CD4-positive, CD25-positive, alpha-beta regulatory T cell (primary cell): ENCODE measurements around the gene RAB27B. TPM values are rescaled to one million over a fixed set of nuclear protein-coding genes. Genes with fewer than 3 reads are reported as not detected.

ENCODE experiments used
- ATAC-seq, 2 donors: fragments of 150-1000 bp; cut with Tn5 transposase; one replicate each; pipeline ENCODE4 v1.10.0; 2021; ENCODE audit warnings: low read depth in 2 of 2, moderate number of reproducible peaks in 2 of 2, moderate library complexity in 1 of 2
- DNase-seq, 3 donors: peaks; one replicate each; pipeline versions ENCODE4 v3.0.0 to v3.0.0-alpha.2; 2012 to 2022; ENCODE audit warnings: mixed read lengths in 1 of 3
- H3K27ac ChIP-seq: one replicate; pipeline ENCODE4 v1.7.0; 2013; ENCODE audit warnings: mild to moderate bottlenecking, low read length; ENCODE audit not compliant: insufficient read depth, poor library complexity, severe bottlenecking
- H3K27me3 ChIP-seq: one replicate; pipeline ENCODE4 v1.7.0; 2013; ENCODE audit warnings: low read length; ENCODE audit not compliant: control insufficient read depth, insufficient read depth
- H3K36me3 ChIP-seq: one replicate; pipeline ENCODE4 v1.7.0; 2013; ENCODE audit warnings: mild to moderate bottlenecking, low read length, moderate library complexity; ENCODE audit not compliant: control insufficient read depth, insufficient read depth
- H3K4me1 ChIP-seq: 2 replicates; pipeline ENCODE4 v1.7.0; 2013; ENCODE audit warnings: mild to moderate bottlenecking, low read length; ENCODE audit not compliant: insufficient read depth, control insufficient read depth, poor library complexity, severe bottlenecking
- H3K4me3 ChIP-seq: one replicate; pipeline ENCODE4 v1.7.0; 2013; ENCODE audit warnings: low read depth, mild to moderate bottlenecking, low read length, moderate library complexity
- H3K9me3 ChIP-seq, 2 experiments: 1 replicate in 1 of 2; 2 replicates in 1 of 2; pipeline ENCODE4 v1.7.0; 2013; ENCODE audit warnings: low read length in 2 of 2, mild to moderate bottlenecking in 1 of 2, moderate library complexity in 1 of 2; ENCODE audit not compliant: control insufficient read depth in 2 of 2
- H3K27ac Mint-ChIP-seq, 3 donors: one replicate each; pipeline ENCODE4 v1.8.0; 2020 to 2022; ENCODE audit warnings: mild to moderate bottlenecking in 3 of 3, mixed read lengths in 3 of 3, moderate library complexity in 2 of 3
- H3K27me3 Mint-ChIP-seq: one replicate; pipeline ENCODE4 v1.8.0; 2022; ENCODE audit warnings: mild to moderate bottlenecking, mixed read lengths
- H3K36me3 Mint-ChIP-seq: one replicate; pipeline ENCODE4 v1.8.0; 2020; ENCODE audit warnings: mixed read lengths
- H3K4me1 Mint-ChIP-seq, 4 donors: one replicate each; pipeline ENCODE4 v1.8.0; 2020 to 2022; ENCODE audit warnings: mixed read lengths in 4 of 4, mild to moderate bottlenecking in 1 of 4
- H3K4me3 Mint-ChIP-seq, 4 donors: one replicate each; pipeline ENCODE4 v1.8.0; 2020 to 2022; ENCODE audit warnings: mild to moderate bottlenecking in 4 of 4, mixed read lengths in 4 of 4, moderate library complexity in 3 of 4
- H3K9me3 Mint-ChIP-seq, 7 donors: one replicate each; pipeline ENCODE4 v1.8.0; 2020 to 2022; ENCODE audit warnings: mixed read lengths in 7 of 7, mild to moderate bottlenecking in 3 of 7, moderate library complexity in 2 of 7
- polyA plus RNA-seq, 4 donors: library from polyadenylated mRNA; unstranded; fragments of 300-500 nt; fragmentation: Illumina TruSeq; gene quantifications; one replicate each; pipeline ENCODE4 v1.2.3, GENCODE V29; 2021
- total RNA-seq: library from RNA; stranded (reverse); gene quantifications from one replicate; pipeline ENCODE4 v1.2.3, GENCODE V29; 2022

The RAB27B gene
- total and polyA plus RNA-seq, 5 donors from 2014 or later: 0.22 to 8.5 TPM; not detected in 3

DNA sequence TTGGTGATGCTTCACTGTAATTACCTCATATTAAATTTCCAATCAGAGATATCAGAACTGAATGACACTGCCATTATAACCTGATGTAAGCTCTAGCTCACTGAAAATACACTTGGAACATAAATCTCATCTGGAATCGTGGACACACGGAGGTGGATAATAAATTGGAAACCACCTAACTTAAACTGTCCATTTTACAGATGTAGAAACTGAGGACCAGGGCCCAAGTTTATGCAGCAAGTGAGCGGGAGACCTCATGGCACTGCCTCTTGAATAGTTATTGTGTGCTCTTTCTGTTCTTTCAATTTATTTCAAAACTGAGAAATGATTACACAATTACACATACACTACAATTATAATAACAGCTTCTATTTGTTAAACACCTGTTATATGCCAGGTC is 110.2 kb downstream of the RAB27B start:
- Histone ChIP-seq H3K36me3 (no peaks in the 10 kb centered on the region), H3K27me3 (peaks cover 3% of the 10 kb centered on the region), H3K27ac (no peak overlapping the region), H3K4me3 (no peak overlapping the region), H3K4me1 (no peaks in the 10 kb centered on the region), H3K9me3 (no peaks in the 10 kb centered on the region)
- Mint-ChIP-seq H3K27ac (no peak overlapping the region), H3K4me3 (no peak overlapping the region), H3K4me1 (no peaks in the 10 kb centered on the region), H3K9me3 (peaks cover 0 to 3% (median 0%) of the 10 kb centered on the region in 7 donors), H3K36me3 (no peaks in the 10 kb centered on the region), H3K27me3 (peaks cover 4% of the 10 kb centered on the region)
- DNase-seq: no peak
- ATAC-seq: no peak

GRCh38 chr18:54939361-54939917 is 111.2 kb downstream of the RAB27B start:
- Histone ChIP-seq H3K36me3 (no peaks in the 10 kb centered on the region), H3K27me3 (peaks cover 3% of the 10 kb centered on the region), H3K4me3 (no peak overlapping the region), H3K27ac (no peak overlapping the region), H3K9me3 (no peaks in the 10 kb centered on the region), H3K4me1 (no peaks in the 10 kb centered on the region)
- Mint-ChIP-seq H3K27ac (no peak overlapping the region), H3K27me3 (peaks cover 4% of the 10 kb centered on the region), H3K36me3 (no peaks in the 10 kb centered on the region), H3K4me1 (no peaks in the 10 kb centered on the region), H3K9me3 (peaks cover 0 to 3% (median 0%) of the 10 kb centered on the region in 7 donors), H3K4me3 (no peak overlapping the region)
- DNase-seq (no peak), ATAC-seq (no peak)

GRCh38 chr18:54942144-54942543 is 113.9 kb downstream of the RAB27B start:
- DNase-seq (no peak), ATAC-seq (no peak)
- Mint-ChIP-seq H3K9me3 (peaks cover 0 to 3% (median 0%) of the 10 kb centered on the region in 7 donors), H3K27me3 (no peaks in the 10 kb centered on the region), H3K27ac (no peak overlapping the region), H3K4me1 (peaks cover 6 to 18% (median 16%) of the 10 kb centered on the region in 4 donors), H3K36me3 (no peaks in the 10 kb centered on the region), H3K4me3 (no peak overlapping the region)
- H3K4me1 ChIP-seq: peaks cover 3% of the 10 kb centered on the region
- no peak overlapping the region for H3K27ac ChIP-seq
- H3K27me3 ChIP-seq: no peaks in the 10 kb centered on the region
- H3K36me3 ChIP-seq: no peaks in the 10 kb centered on the region
- no peak overlapping the region for H3K4me3 ChIP-seq
- no peaks in the 10 kb centered on the region for H3K9me3 ChIP-seq

DNA sequence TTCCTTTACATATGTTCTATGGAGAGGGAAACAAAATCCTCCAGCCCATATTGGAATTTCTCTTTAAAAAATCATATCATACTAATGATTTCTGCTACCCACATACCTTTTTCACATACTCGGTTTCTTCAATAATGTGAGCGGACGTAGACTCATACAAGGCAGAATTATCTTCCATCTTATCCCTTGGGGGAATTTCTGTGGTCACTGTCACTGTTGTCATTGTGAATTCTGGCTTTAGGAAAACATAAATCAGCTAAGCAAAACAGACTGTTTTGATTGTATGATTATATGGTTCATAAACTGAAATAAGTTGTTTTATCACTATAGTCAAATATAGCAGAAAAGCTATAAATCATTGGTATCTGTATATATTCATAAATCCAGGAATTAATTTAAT is 114.3 kb downstream of the RAB27B start:
- no peaks in the 10 kb centered on the region for H3K36me3 Mint-ChIP-seq

More for the DNA sequence above, 114.3 kb downstream of the RAB27B start:
- no peaks in the 10 kb centered on the region for H3K9me3 ChIP-seq
- H3K27ac Mint-ChIP-seq: no peak overlapping the region
- ATAC-seq (no peak), DNase-seq (no peak)
- H3K9me3 Mint-ChIP-seq: peaks cover 0 to 3% (median 0%) of the 10 kb centered on the region in 7 donors
- no peaks in the 10 kb centered on the region for H3K36me3 ChIP-seq
- peaks cover 3% of the 10 kb centered on the region for H3K4me1 ChIP-seq
- H3K27ac ChIP-seq: no peak overlapping the region
- no peak overlapping the region for H3K4me3 Mint-ChIP-seq
- H3K27me3 ChIP-seq: no peaks in the 10 kb centered on the region
- no peak overlapping the region for H3K4me3 ChIP-seq
- H3K4me1 Mint-ChIP-seq: peaks cover 6 to 19% (median 16%) of the 10 kb centered on the region in 4 donors
- no peaks in the 10 kb centered on the region for H3K27me3 Mint-ChIP-seq

Other genes with a start within 250 kb of the RAB27B start
- gene DYNAP, start 237.2 kb upstream of the RAB27B start, total RNA-seq: not detected
- gene DYNAP, start 237.2 kb upstream of the RAB27B start, polyA plus RNA-seq: not detected
- not detected for gene CCDC68, start 131.0 kb downstream of the RAB27B start, total RNA-seq
- gene CCDC68, start 131.0 kb downstream of the RAB27B start, polyA plus RNA-seq: not detected